Activated CD4-positive, alpha-beta T cell treated with anti-CD3 and anti-CD28 coated beads, Interleukin-2, Interleukin-4, amounts not matched to agents 100 ng/mL and 50 ng/mL, durations not matched to agents 16 hours and 8 hours (primary cell): ENCODE results near the gene SPRED2.

Source experiments
- DNase-seq: peaks from one replicate; pipeline ENCODE4 v3.0.0-alpha.2; 2020; ENCODE audit warnings: low spot score

The SPRED2 gene

GRCh38 chr2:65432227-65433190, at the start of gene SPRED2:
Gene SPRED2 (minus strand): TSS chr2:65432599. CDS start chr2:65431987, 612 bp downstream.
- peak; percentile 80 for DNase-seq

- DNase-seq: no peak
These were observed 49.6 kb upstream of the SPRED2 start for GRCh38 chr2:65481961-65482360.

GRCh38 chr2:65479524-65479923, 47.1 kb upstream of the SPRED2 start:
- DNase-seq: no peak

GRCh38 chr2:65478498-65479135, 46.2 kb upstream of the SPRED2 start:
- no peak for DNase-seq

GRCh38 chr2:65477590-65477989, 45.2 kb upstream of the SPRED2 start:
- no peak for DNase-seq

- DNase-seq: no peak
These were observed 44.4 kb upstream of the SPRED2 start for GRCh38 chr2:65476778-65477177.

GRCh38 chr2:65475000-65475399, 42.6 kb upstream of the SPRED2 start:
- no peak for DNase-seq

- DNase-seq: no peak
These were observed 40.6 kb upstream of the SPRED2 start for GRCh38 chr2:65473045-65473444.

GRCh38 chr2:65471409-65471808, 39.0 kb upstream of the SPRED2 start:
- DNase-seq: no peak

GRCh38 chr2:65466551-65466950, 34.2 kb upstream of the SPRED2 start:
- no peak for DNase-seq

GRCh38 chr2:65465857-65466256, 33.5 kb upstream of the SPRED2 start:
- DNase-seq: no peak

- DNase-seq: no peak
These were observed 32.7 kb upstream of the SPRED2 start for GRCh38 chr2:65465124-65465523.

GRCh38 chr2:65464604-65465003, 32.2 kb upstream of the SPRED2 start:
- DNase-seq: no peak

GRCh38 chr2:65458999-65459398, 26.6 kb upstream of the SPRED2 start:
- DNase-seq: no peak

- DNase-seq: no peak
These were observed 24.5 kb upstream of the SPRED2 start for GRCh38 chr2:65456886-65457285.

GRCh38 chr2:65456064-65456463, 23.7 kb upstream of the SPRED2 start:
- DNase-seq: no peak

GRCh38 chr2:65453916-65454315, 21.5 kb upstream of the SPRED2 start:
- DNase-seq: no peak

- no peak for DNase-seq
These were observed 19.9 kb upstream of the SPRED2 start for GRCh38 chr2:65452150-65452895.

GRCh38 chr2:65450810-65451209, 18.4 kb upstream of the SPRED2 start:
- DNase-seq: no peak

- DNase-seq: no peak
These were observed 18.0 kb upstream of the SPRED2 start for GRCh38 chr2:65450393-65450792.

- no peak for DNase-seq
These were observed 11.2 kb upstream of the SPRED2 start for GRCh38 chr2:65443509-65444186.

GRCh38 chr2:65442420-65443020, 10.1 kb upstream of the SPRED2 start:
- no peak for DNase-seq
